ENCODE results near the gene IDH2. TPM values are rescaled to one million over a fixed set of nuclear protein-coding genes. Genes with fewer than 3 reads are reported as not detected.

Gene IDH2
- total and polyA plus RNA-seq, 2 experiments from 2014 or later, result 67.7 to 104 TPM

GRCh38 chr15:90059208-90059985 lies 42.9 kb downstream of the IDH2 start:
- Histone ChIP-seq H4K20me1 (ENCODE audit: insufficient read depth) (no peaks in the 10 kb centered on the region), H3K9ac (no peak overlapping the region), H3K4me2 (ENCODE audit: unreplicated experiment) (no peak overlapping the region), H3K9me2 (ENCODE audit: insufficient read depth) (no peaks in the 10 kb centered on the region), H3K4me3 (no peak overlapping the region), H3K9me3 (ENCODE audit: low read depth) (no peaks in the 10 kb centered on the region), H3K4me1 (ENCODE audit: insufficient read depth) (no peaks in the 10 kb centered on the region), H3K79me2 (ENCODE audit: insufficient read depth) (peaks cover 18% of the 10 kb centered on the region), H3K36me3 (ENCODE audit: low read depth) (no peaks in the 10 kb centered on the region), H3K27me3 (replicated peaks; ENCODE audit: insufficient read depth) (no peaks in the 10 kb centered on the region), H3K27ac (no peak overlapping the region), H3F3A (ENCODE audit: insufficient read depth) (no peaks in the 10 kb centered on the region), H2AFZ (no peak overlapping the region)
- no peak for TF ChIP-seq EZH2phosphoT487 (IDR thresholded peaks at IDR 0.05; ENCODE audit: insufficient read depth, low read depth)
- no peak for TF ChIP-seq EZH2 (IDR thresholded peaks at IDR 0.05; ENCODE audit: insufficient read depth, poor library complexity, severe bottlenecking)
- 69 to 72% methylated on average over 16 to 20 of the region's 21 CpGs for WGBS, 2 experiments (ENCODE audit: low coverage in 1 of 2, low lambda C conversion rate in 2 of 2, missing lambda C conversion rate in 2 of 2)
- DNase-seq, result no peak
- in situ Hi-C loops (cut with MboI), result loop anchor here (25.0 kb wide), 1 partner anchor 297 kb away; the partner anchor contains the start of gene MESP1

DNA sequence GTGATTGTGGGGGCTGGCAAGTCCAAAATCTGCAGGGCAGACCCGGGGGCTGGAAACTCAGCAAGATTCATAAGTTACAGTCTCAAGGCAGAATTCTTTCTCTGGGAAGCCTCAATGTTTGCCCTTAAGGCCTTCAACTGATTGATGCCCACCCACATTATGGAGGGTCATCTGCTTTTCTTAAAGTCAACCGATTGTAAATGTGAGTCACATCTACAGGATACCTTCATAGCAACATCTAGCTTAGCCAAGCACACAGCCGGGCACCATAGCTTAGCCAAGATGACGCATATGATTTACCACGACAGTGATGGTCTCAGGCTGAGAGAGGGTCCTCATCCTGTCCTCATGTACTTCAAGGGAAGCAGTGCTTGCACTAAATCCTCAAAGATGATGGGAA lies 43.5 kb downstream of the IDH2 start:
- in situ Hi-C loops (cut with MboI), result loop anchor here (25.0 kb wide), 1 partner anchor 296 kb away; the partner anchor contains the start of gene MESP1
- Histone ChIP-seq H4K20me1 (ENCODE audit: insufficient read depth) (no peaks in the 10 kb centered on the region), H3K79me2 (ENCODE audit: insufficient read depth) (peaks cover 24% of the 10 kb centered on the region), H3F3A (ENCODE audit: insufficient read depth) (no peaks in the 10 kb centered on the region), H3K4me2 (ENCODE audit: unreplicated experiment) (no peak overlapping the region), H3K9me2 (ENCODE audit: insufficient read depth) (no peaks in the 10 kb centered on the region), H3K27ac (no peak overlapping the region), H3K27me3 (replicated peaks; ENCODE audit: insufficient read depth) (no peaks in the 10 kb centered on the region), H3K4me3 (no peak overlapping the region), H2AFZ (no peak overlapping the region), H3K9me3 (ENCODE audit: low read depth) (no peaks in the 10 kb centered on the region), H3K36me3 (ENCODE audit: low read depth) (no peaks in the 10 kb centered on the region), H3K9ac (no peak overlapping the region), H3K4me1 (ENCODE audit: insufficient read depth) (no peaks in the 10 kb centered on the region)
- 94 to 97% methylated on average over 5 of the region's 5 CpGs for WGBS, 2 experiments (ENCODE audit: low coverage in 1 of 2, low lambda C conversion rate in 2 of 2, missing lambda C conversion rate in 2 of 2)
- DNase-seq, result no peak
- TF ChIP-seq EZH2 (IDR thresholded peaks at IDR 0.05; ENCODE audit: insufficient read depth, poor library complexity, severe bottlenecking), result no peak
- no peak for TF ChIP-seq EZH2phosphoT487 (IDR thresholded peaks at IDR 0.05; ENCODE audit: insufficient read depth, low read depth)

- Histone ChIP-seq H3K4me1 (ENCODE audit: insufficient read depth) (no peaks in the 10 kb centered on the region), H3K27ac (no peak overlapping the region), H2AFZ (no peak overlapping the region), H3K79me2 (ENCODE audit: insufficient read depth) (peaks cover 28% of the 10 kb centered on the region), H3K4me3 (no peak overlapping the region), H3K4me2 (ENCODE audit: unreplicated experiment) (no peak overlapping the region), H3K9me2 (ENCODE audit: insufficient read depth) (no peaks in the 10 kb centered on the region), H3K27me3 (replicated peaks; ENCODE audit: insufficient read depth) (no peaks in the 10 kb centered on the region), H3K36me3 (ENCODE audit: low read depth) (no peaks in the 10 kb centered on the region), H3K9me3 (ENCODE audit: low read depth) (no peaks in the 10 kb centered on the region), H3K9ac (no peak overlapping the region), H3F3A (ENCODE audit: insufficient read depth) (no peaks in the 10 kb centered on the region), H4K20me1 (ENCODE audit: insufficient read depth) (no peaks in the 10 kb centered on the region)
- TF ChIP-seq EZH2phosphoT487 (IDR thresholded peaks at IDR 0.05; ENCODE audit: insufficient read depth, low read depth) (no peak), EZH2 (IDR thresholded peaks at IDR 0.05; ENCODE audit: insufficient read depth, poor library complexity, severe bottlenecking) (no peak)
- WGBS, 2 experiments (ENCODE audit: low coverage in 1 of 2, low lambda C conversion rate in 2 of 2, missing lambda C conversion rate in 2 of 2), result 98 to 100% methylated on average over 4 of the region's 4 CpGs
- DNase-seq, result no peak
- in situ Hi-C loops (cut with MboI), result loop anchor here (25.0 kb wide), 1 partner anchor 296 kb away; the partner anchor contains the start of gene MESP1
Measured at GRCh38 chr15:90058308-90058707, 44.0 kb downstream of the IDH2 start.

GRCh38 chr15:90056529-90056928 lies 45.7 kb downstream of the IDH2 start:
- no peaks in the 10 kb centered on the region for H4K20me1 ChIP-seq (ENCODE audit: insufficient read depth)
- no peak overlapping the region for H2AFZ ChIP-seq
- H3K36me3 ChIP-seq (ENCODE audit: low read depth), result no peaks in the 10 kb centered on the region
- DNase-seq, result no peak
- H3K79me2 ChIP-seq (ENCODE audit: insufficient read depth), result peaks cover 40% of the 10 kb centered on the region
- H3K27ac ChIP-seq, result no peak overlapping the region
- no peaks in the 10 kb centered on the region for H3F3A ChIP-seq (ENCODE audit: insufficient read depth)
- no peaks in the 10 kb centered on the region for H3K4me1 ChIP-seq (ENCODE audit: insufficient read depth)
- no peak overlapping the region for H3K9ac ChIP-seq
- 93 to 97% methylated on average over 7 of the region's 7 CpGs for WGBS, 2 experiments (ENCODE audit: low coverage in 1 of 2, low lambda C conversion rate in 2 of 2, missing lambda C conversion rate in 2 of 2)
- TF ChIP-seq EZH2 (IDR thresholded peaks at IDR 0.05; ENCODE audit: insufficient read depth, poor library complexity, severe bottlenecking) (no peak), EZH2phosphoT487 (IDR thresholded peaks at IDR 0.05; ENCODE audit: insufficient read depth, low read depth) (no peak)
- no peaks in the 10 kb centered on the region for H3K27me3 ChIP-seq (replicated peaks; ENCODE audit: insufficient read depth)
- no peaks in the 10 kb centered on the region for H3K9me3 ChIP-seq (ENCODE audit: low read depth)
- no peak overlapping the region for H3K4me3 ChIP-seq
- no peak overlapping the region for H3K4me2 ChIP-seq (ENCODE audit: unreplicated experiment)
- no peaks in the 10 kb centered on the region for H3K9me2 ChIP-seq (ENCODE audit: insufficient read depth)
- in situ Hi-C loops (cut with MboI), result loop anchor here (25.0 kb wide), 1 partner anchor 294 kb away; the partner anchor contains the start of gene MESP1
